NCI-H187 (cell line): Measurements from ENCODE around the gene AP5S1.

Experiments used
- DNase-seq, 2 experiments: peaks; one replicate each; lab custom pipeline; 2025; lab: John Stamatoyannopoulos, UW

The AP5S1 gene

GRCh38 chr20:3876676-3877075 lies 56.3 kb downstream of the AP5S1 start:
- no peak for DNase-seq
